GM18873 (cell line): ENCODE results near the gene RNASE7.

ENCODE experiments used
- ATAC-seq: cut with Tn5 transposase; IDR thresholded peaks from one replicate; pipeline ENCODE4 v1.9.1; 2021; ENCODE audit warnings: mild to moderate bottlenecking, moderate library complexity, moderate number of reproducible peaks; ENCODE audit not compliant: unreplicated experiment, low FRiP score

RNASE7 gene

DNA sequence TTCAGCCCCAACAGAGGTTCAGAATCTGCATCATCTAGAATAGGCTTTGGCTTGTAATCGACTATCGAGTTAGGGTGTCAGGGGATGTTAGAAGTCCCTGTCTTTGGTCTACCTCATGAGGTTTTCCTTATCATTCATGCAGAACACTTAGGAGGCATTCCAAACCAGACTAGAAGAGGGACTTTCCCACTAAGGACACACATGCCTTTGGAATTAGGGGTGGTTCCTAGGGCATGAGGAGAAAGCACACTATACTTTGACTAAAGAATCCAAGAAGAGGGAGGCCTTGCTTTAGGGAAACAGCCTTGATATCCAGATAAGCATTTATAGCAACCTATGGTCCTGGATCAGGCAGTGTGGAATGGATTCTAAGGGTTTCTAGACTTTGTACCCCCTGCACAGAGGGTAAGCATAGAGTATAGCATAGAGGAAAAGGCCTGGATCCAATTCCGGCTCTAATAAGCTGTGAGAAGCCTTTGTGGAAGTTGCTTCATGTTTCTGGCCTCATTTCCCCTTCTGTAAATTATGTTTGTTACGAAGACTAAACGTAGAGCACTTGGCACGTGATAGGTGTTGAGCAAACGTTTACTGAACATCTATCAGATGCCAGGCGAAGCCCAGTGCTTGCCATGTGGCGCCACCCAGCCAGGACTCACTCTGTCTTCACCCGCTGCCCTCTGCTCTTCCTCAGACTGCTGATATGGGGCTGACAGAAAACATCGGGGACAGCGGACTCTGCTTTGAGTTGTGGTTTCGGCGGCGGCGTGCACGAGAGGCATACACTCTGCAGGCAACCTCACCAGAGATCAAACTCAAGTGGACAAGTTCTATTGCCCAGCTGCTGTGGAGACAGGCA is 43.1 kb downstream of the RNASE7 start:
- no peak for ATAC-seq

GRCh38 chr14:21086908-21087293 is 44.7 kb downstream of the RNASE7 start:
- ATAC-seq = no peak

GRCh38 chr14:21087294-21088091 is 45.3 kb downstream of the RNASE7 start:
- no peak for ATAC-seq

- ATAC-seq = no peak
Observed at GRCh38 chr14:21088687-21089086, 46.5 kb downstream of the RNASE7 start.

- no peak for ATAC-seq
Observed at GRCh38 chr14:21089271-21089670, 47.1 kb downstream of the RNASE7 start.

DNA sequence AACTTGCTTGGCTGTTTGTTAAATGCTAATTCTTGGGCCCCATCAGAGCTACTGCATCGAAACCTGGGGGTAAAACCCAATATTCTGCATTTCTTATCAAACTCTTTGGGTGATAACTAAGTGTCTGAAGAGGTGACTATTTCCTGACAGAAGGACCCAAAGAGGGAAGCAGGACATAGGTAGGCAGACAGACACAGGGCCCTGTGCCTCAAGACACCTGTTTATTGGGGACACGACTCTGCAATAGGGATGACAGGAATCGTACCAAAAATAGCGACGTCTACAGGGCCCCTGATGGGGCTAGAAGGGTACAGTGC is 47.7 kb downstream of the RNASE7 start:
- ATAC-seq = no peak

- no peak for ATAC-seq
Observed at GRCh38 chr14:21090194-21090939, 48.2 kb downstream of the RNASE7 start.

DNA sequence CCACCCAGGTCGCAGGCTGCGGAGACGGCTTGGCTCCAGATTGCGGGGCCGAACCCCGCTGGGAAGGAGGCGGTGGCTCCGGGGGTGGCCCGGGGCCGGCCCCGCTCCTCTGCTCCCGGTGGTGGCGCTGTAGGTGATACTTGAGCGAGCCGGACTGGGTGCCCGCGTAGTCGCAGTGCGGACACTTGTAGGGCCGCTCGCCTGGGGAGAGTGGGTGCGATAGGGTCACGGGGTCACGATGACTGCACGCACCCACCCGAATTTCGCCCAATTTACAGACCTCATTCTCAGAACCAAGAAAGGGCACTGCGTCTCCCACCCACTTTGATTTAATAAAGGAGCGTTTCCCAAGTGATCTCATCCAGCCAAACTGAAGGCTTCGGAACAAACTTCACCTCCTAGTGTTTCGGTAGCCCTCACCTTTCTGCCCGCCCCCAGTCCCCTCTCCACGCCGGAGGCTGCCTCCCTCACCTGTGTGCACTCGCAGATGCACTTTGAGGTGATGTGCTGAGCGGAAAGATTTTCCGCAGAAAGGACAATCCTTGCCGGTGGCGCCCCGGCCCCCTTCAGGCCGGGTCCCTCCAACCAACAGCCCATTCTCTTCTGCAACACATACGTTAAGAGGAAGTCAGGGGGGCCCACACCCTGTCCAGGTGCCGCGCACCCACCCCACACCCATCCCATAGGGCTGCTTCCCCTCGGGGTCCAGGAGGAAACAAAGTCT is 48.9 kb downstream of the RNASE7 start:
- ATAC-seq = no peak

- no peak for ATAC-seq
Observed at GRCh38 chr14:21091821-21092272, 49.7 kb downstream of the RNASE7 start.

DNA sequence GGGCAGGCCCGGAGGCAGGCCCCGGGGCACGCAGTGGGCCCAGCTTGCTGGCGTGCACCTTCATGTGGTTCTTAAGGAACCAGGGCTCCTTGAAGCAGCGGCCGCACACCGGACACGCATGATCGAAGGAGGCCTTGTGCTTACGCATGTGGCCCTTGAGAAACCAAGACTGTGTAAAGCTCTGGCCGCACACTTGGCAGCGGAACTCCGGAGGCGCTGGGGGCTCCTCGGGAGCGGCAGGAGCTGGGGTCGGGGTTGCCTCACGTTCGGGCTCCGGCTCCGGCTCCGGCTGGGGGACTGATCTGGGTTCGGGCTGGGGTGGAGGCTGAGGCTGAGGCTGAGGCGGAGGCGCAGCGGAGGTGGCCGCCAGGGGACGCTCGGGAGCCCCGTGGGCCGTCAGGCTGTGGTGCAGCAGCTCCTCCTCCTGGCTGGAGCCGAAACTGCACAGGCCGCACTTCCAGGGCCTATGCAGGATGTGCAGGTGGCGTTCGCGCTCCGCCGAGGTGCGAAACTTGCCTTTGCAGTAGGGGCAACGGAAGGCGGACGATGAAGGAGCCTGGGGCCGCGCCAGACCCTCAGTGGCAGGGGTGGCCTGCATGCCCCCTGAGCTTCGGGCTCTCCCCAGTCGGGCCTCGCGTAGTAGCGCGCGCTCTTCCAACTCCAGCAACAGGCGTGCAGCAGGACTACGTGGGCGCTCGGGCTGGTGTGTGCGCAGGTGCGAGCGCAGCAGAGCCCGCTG is 50.3 kb downstream of the RNASE7 start:
- peak; percentile 79 for ATAC-seq

- no peak for ATAC-seq
Observed at GRCh38 chr14:21093018-21093417, 50.9 kb downstream of the RNASE7 start.
